Large intestine (tissue), 3 donors: ENCODE data around the gene ZNF22. TPM values are rescaled to one million over a fixed set of nuclear protein-coding genes. Genes with fewer than 3 reads are reported as not detected.

Experiments used
- DNase-seq, 2 donors: peaks; one replicate each; pipeline versions ENCODE4 v3.0.0 to v3.0.0-alpha.2; 2013
- H3K27ac ChIP-seq: one replicate; pipeline ENCODE4 v1.5.1; 2013; ENCODE audit warnings: low read length
- H3K27me3 ChIP-seq: 2 replicates; pipeline ENCODE4 v1.6.1; 2013; ENCODE audit warnings: low read length; ENCODE audit not compliant: control insufficient read depth, insufficient read depth
- H3K36me3 ChIP-seq: 2 replicates; pipeline ENCODE4 v1.6.1; 2013; ENCODE audit warnings: low read length; ENCODE audit not compliant: control insufficient read depth, insufficient read depth
- H3K4me1 ChIP-seq: one replicate; pipeline ENCODE4 v1.6.1; 2013; ENCODE audit warnings: low read length; ENCODE audit not compliant: control insufficient read depth, insufficient read depth
- H3K4me3 ChIP-seq: one replicate; pipeline ENCODE4 v1.5.1; 2013; ENCODE audit warnings: low read length
- H3K9me3 ChIP-seq: one replicate; pipeline ENCODE4 v1.6.1; 2013; ENCODE audit warnings: mild to moderate bottlenecking, low read depth, low read length, moderate library complexity; ENCODE audit not compliant: control insufficient read depth
- WGBS: methylation state at CpG from one replicate; pipeline ENCODE4 v1.1.5; 2013; ENCODE audit warnings: low lambda C conversion rate; ENCODE audit not compliant: insufficient coverage; 5-methylcytosine and 5-hydroxymethylcytosine counted together
- polyA plus RNA-seq: library from polyadenylated mRNA; unstranded; fragments of 120-200 nt; gene quantifications from one replicate; pipeline ENCODE4 v1.2.1, GENCODE V29; 2013

The ZNF22 gene
- polyA plus RNA-seq, 1 donor: 35.7 TPM

DNA sequence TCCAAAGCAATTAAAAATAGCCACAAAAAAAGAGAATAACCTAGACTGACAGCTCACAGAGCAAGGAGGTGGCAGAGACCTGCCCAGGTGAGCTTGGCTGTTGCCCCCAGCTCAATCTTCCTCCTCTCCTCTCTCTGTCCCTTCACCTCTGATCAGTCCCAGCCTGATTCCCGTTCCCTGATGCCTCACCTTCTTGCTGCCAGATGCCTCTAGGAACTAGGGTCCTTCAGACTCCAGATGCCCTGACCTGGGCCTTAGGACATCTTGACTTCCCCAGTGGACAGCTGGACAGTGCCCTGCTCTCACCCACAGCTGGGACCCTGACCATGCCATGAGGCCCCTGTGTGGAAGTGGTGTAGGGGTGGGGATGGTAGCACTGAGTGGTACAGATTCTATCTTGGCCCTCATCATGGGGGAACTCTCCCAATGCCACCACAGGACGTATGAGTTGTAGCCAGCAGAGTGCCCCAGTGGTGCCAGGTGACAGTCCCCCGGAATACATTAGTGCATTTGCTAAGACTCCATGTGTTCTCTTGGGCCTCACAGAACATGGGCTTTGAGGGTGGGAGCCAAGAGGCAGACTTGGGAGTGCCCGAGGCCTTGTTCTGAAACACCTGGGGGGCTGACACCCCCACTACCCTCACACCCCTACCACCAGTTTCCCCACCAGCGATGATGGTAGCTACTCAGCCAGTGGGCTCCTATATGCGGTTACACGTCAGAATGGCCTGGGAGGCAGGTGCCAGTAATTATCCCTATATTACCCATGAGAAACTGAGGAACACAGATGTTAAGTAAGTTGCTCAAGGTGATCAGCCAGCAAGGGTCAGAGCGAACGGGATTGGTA is 24.1 kb upstream of the ZNF22 start:
- no peak for DNase-seq
- Histone ChIP-seq H3K36me3 (peaks cover 11% of the 10 kb centered on the region), H3K27me3 (no peaks in the 10 kb centered on the region), H3K4me1 (peaks cover 60% of the 10 kb centered on the region), H3K9me3 (no peaks in the 10 kb centered on the region), H3K27ac (no peak overlapping the region), H3K4me3 (no peak overlapping the region)
- no CpG with 5 or more reads among the region's 9 CpGs for whole genome bisulfite sequencing

DNA sequence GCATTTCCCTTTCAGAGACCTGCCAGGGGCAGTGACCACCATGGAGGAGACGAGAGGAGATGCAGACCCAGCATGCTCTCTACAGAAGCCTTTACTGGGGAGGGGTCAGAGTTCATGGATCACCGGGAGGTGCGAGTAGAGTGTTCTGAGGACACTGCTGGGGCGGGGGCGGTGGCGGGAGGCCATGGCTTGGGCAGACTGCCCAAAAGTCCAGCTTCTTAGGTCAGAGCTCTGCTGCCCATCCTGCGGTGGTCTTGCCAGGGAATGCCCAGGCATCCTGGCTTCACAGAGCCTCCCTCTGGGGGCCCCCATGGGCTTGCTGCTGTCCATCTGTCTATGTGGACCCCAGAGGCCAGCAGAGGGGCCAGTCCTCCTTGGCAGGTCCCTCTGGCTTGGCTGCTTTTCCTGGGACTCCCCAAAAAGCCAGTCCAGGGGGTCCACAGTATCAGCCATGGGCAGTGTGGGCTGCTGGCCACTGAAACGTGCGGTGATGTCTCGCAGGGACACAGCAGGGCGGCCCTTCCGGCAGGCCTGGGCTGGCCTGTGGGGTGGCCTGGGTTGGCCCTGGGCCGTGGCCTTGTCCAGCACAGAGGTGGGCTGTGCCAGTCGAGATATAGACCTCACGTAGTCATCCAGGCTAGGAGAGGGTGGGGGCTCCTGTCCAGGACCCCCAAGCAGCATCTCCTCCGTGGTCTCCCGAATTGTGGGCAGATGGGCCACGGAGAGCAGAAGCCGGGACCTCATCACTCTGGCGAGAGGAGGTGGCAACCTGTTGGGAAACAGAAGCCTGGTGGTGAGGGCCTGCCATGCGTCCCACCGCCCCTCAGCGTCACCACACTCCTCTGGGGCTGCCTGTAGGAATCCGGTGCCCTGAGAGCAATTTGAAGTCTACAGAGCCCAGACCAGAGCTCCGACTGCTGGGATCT is 23.2 kb upstream of the ZNF22 start:
- Histone ChIP-seq H3K4me1 (peaks cover 62% of the 10 kb centered on the region), H3K36me3 (peaks cover 4% of the 10 kb centered on the region), H3K27me3 (no peaks in the 10 kb centered on the region), H3K9me3 (no peaks in the 10 kb centered on the region), H3K27ac (no peak overlapping the region), H3K4me3 (peak overlapping the region; percentile 16)
- no CpG with 5 or more reads among the region's 25 CpGs for WGBS
- peak in 1 of 2 donors; percentile 10 for DNase-seq

DNA sequence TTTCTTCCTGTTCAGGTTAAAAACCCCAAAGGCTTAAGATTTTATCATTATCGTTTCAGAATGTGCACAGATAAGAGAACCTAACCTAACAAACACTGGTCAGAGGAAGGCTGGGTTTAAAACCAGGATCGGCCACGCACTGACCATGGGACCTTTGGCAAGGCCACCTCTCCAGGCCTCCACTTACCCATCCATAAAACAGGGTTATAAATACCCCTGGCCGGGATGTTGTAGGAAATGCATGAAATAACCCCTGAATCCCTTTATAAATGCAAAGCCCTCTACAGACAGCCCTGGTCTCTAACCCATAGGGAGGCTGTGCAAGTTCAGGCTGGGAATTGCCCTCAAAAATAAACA is 22.5 kb upstream of the ZNF22 start:
- no peak for DNase-seq
- peak overlapping the region; percentile 16 for H3K4me3 ChIP-seq
- H3K27me3 ChIP-seq: no peaks in the 10 kb centered on the region
- peaks cover 2% of the 10 kb centered on the region for H3K36me3 ChIP-seq
- H3K4me1 ChIP-seq: peaks cover 62% of the 10 kb centered on the region
- H3K27ac ChIP-seq: peak overlapping the region; percentile 38
- H3K9me3 ChIP-seq: no peaks in the 10 kb centered on the region
- WGBS: no CpG with 5 or more reads among the region's 4 CpGs

DNA sequence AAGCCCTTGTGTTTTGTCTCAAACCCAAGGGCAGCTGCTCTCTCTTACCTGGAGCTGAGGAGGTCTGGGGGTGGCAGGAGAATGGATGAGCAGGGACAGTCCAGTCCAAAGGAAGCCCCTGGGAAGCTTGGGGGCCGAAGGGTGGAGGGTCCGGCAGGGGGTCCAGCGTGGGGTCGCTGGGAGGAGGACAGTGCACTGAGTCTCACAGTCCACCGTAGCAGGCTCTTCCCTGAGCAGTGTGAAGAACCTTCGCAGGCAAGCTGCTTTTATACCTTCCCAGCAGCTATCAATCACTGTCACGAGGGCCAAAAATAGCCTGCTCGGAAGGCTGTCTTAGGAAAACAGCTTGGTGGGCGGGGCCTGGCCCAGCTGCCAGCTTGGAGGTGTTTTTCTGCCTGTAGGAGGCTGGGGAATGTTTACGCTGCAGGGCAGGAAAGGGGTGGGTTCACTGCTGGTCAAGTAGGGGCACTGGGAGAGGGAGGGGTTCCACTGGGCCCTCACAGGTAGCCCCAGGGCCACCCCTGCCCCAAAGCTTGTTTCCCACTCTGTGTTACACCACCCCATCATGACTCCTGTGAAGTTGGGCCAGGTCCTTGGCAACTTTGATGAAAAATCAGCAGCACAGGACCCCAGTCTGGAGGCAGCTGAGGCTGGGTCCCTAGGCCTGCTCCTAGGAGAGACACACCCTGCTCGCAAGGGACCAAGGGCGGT is 22.0 kb upstream of the ZNF22 start, which contains the start of gene DEPP1:
Gene DEPP1, minus strand, starts transcription at position 240 of the 711 bp plus-strand sequence. CDS start 779 bp downstream, outside the sequence.
- Histone ChIP-seq H3K27ac (peak within 1 kb of the TSS; percentile 56), H3K9me3 (no peaks in the 10 kb centered on the region), H3K36me3 (peaks cover 2% of the 10 kb centered on the region), H3K27me3 (no peaks in the 10 kb centered on the region), H3K4me1 (peaks cover 59% of the 10 kb centered on the region), H3K4me3 (peak within 1 kb of the TSS; percentile 16)
- no CpG with 5 or more reads among the region's 12 CpGs for WGBS
- peak; percentile 94 to 96 for DNase-seq

DNA sequence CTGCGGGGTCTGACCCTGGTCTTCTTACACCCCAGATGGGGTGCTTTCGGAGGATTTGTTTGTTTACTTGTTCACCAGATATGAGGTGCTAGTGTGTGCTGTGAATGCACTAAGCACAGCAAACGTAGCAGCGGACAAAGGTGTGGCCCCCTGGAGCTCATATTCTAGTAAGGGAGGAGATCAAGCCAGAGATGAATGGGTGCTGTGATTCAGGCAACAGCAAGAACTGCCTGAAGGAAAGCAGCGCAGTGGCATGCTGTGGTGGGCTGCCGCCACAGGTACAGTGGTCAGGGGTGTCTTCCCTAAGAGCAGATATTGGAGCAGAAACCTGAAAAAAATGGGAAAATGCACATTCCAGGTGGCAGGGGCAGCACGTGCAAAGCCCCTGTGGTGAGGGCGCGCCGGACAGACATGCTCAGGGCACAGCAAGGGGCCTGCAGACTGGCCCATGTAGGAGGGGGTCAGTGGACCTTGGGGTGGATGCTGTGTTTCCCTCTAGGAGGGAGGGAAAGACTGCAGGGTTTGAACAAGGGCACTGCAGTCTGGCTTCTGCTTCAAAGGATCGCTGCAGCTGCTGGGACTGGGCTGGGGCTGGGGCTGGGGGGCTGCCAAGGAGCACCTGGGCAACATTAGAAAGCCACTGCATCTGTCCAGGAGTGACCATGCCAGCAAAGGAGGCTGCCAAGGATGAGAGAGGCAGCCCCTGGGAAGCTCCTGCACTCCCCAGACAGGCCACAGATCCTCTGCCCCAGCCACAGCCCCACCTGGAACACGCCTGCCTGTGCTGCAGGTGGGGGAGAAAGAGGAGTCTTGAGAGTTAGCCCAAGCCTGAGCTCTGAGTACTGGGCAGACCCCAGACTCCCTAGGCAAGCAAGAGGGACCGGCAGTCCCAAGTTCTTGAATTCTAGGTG is 21.2 kb upstream of the ZNF22 start:
- no peaks in the 10 kb centered on the region for H3K9me3 ChIP-seq
- no peaks in the 10 kb centered on the region for H3K27me3 ChIP-seq
- no peak for DNase-seq
- H3K27ac ChIP-seq: peak overlapping the region; percentile 56
- H3K36me3 ChIP-seq: peaks cover 6% of the 10 kb centered on the region
- no CpG with 5 or more reads among the region's 13 CpGs for WGBS
- H3K4me3 ChIP-seq: no peak overlapping the region
- peaks cover 50% of the 10 kb centered on the region for H3K4me1 ChIP-seq

DNA sequence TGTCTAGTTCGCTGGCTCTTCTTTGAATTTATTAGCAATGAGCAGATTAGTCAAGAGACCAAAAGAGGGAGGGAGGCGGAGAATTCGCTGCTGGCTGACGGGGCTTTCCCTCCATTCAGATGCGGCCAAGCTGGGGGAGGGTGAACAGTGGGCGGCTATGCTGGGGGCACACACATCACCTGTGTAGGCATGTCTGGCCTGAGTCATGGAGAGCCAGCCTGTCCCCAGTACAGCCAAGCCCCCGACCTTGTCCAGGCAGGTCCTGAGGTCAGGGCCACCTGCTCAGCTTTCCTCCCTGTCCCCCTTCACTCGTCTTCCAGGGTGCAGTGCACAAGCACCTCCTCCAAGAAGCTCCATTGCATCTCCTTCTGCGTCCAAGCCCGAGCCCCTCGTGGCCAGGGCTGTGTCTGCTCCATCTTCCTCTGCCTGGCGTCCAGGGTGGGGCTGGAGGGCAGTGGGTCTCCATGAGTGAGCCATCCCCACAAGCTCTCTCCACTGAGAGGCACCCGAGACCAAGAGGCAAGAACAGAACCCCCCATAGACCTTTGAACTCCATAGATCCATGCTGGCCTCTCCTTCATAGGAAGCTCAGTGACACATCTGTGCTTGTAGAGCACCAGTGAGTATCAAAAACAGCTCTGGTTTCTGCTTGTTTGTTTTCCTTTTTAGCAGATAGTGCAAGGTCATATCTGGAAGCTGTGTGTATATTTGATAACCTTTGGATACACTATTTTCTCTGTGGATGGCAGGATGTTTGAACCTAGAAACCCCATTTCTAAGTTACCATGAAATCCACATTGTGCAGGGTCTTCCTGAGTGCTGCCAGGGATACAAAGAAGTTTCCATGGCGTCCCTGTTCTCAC is 20.2 kb upstream of the ZNF22 start:
- H3K4me3 ChIP-seq: no peak overlapping the region
- peaks cover 6% of the 10 kb centered on the region for H3K36me3 ChIP-seq
- no peaks in the 10 kb centered on the region for H3K9me3 ChIP-seq
- H3K4me1 ChIP-seq: peaks cover 47% of the 10 kb centered on the region
- no peaks in the 10 kb centered on the region for H3K27me3 ChIP-seq
- DNase-seq: peak in 1 of 2 donors; percentile 54
- H3K27ac ChIP-seq: peak overlapping the region; percentile 41
- WGBS: no CpG with 5 or more reads among the region's 14 CpGs

DNA sequence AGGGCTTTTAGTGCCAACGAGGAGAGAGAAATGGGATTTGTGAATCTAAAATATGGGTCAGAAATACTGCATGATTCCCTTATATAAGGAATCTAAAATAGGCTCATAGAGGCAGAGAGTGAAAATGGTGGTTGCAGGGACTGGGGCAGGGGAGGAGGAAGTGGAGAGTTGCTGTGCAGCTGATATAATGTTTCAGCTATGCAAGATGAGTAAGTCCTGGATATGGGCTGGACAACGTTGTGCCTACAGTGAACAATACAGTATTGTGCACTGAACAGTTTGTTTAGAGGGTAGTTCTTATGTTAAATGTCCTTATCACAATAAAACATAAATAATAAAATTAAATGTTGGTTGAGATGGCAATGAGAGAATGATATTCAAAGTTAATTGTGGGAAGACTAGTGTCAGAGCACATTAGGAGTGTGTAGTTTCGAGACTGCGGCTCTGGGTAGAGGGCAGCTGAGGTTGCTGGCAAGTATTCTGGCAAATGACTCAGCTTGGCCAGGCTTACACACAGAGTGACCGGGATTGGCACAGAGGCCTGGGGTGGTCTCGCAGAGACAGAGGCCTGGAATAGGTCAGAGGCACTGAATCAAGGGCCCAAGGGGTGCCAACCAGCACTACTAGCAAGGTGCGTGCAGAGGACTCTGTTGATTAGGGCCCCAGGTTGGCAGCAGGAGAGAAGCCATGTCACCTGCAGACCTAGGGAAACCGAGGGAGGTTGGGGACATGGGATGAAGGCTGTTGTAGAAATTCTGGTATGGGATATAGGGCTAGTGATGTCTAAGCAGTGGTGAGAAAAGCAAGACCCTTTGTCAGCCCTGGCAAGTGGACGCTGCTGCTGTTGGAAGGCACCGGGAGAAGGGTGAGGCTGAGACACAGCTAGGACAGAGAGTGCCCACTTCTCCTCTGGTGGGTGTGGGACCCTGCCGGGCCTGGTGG is 19.3 kb upstream of the ZNF22 start:
- no peaks in the 10 kb centered on the region for H3K27me3 ChIP-seq
- peak overlapping the region; percentile 41 for H3K27ac ChIP-seq
- peak in 1 of 2 donors; percentile 42 for DNase-seq
- whole genome bisulfite sequencing: no CpG with 5 or more reads among the region's 11 CpGs
- H3K36me3 ChIP-seq: peaks cover 3% of the 10 kb centered on the region
- no peak overlapping the region for H3K4me3 ChIP-seq
- H3K9me3 ChIP-seq: no peaks in the 10 kb centered on the region
- peaks cover 38% of the 10 kb centered on the region for H3K4me1 ChIP-seq

DNA sequence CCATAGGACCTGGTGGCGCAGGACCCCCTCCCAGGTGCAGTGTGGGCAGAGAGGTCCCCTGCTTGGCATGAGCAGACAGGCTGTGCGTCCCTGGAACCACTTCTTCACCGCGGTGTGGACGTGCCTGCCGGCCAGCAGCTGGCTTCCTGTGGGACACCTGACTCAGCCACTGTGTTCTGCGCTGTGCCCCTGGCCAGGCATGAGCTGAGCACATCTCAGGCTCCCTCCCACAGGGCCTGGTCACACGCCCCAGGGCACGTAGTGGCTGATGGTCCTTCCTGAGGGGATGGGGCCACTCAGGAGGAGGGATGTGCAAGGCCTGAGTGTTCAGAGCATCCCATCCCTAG is 18.6 kb upstream of the ZNF22 start:
- DNase-seq: no peak
- no peak overlapping the region for H3K27ac ChIP-seq
- no peak overlapping the region for H3K4me3 ChIP-seq
- peaks cover 3% of the 10 kb centered on the region for H3K36me3 ChIP-seq
- WGBS: no CpG with 5 or more reads among the region's 9 CpGs
- no peaks in the 10 kb centered on the region for H3K27me3 ChIP-seq
- H3K4me1 ChIP-seq: peaks cover 35% of the 10 kb centered on the region
- H3K9me3 ChIP-seq: no peaks in the 10 kb centered on the region
